ENCODE results near the gene GON7.
"Not testable (repeated sequence)": the region's sequence is repeated elsewhere in the genome, so short reads cannot be mapped to it uniquely, and the experiment has no call there.

GON7 gene, protein sequence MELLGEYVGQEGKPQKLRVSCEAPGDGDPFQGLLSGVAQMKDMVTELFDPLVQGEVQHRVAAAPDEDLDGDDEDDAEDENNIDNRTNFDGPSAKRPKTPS

GRCh38 chr14:93206793-93207467, at the start of gene GON7, which contains the start of gene UBR7:
Gene GON7 (minus strand): TSS chr14:93207065. CDS start chr14:93207037, 28 bp downstream.
Gene UBR7 (plus strand): TSS chr14:93207256. CDS start chr14:93207292, 36 bp downstream.
- DNase-seq, result peak; percentile 96

DNA sequence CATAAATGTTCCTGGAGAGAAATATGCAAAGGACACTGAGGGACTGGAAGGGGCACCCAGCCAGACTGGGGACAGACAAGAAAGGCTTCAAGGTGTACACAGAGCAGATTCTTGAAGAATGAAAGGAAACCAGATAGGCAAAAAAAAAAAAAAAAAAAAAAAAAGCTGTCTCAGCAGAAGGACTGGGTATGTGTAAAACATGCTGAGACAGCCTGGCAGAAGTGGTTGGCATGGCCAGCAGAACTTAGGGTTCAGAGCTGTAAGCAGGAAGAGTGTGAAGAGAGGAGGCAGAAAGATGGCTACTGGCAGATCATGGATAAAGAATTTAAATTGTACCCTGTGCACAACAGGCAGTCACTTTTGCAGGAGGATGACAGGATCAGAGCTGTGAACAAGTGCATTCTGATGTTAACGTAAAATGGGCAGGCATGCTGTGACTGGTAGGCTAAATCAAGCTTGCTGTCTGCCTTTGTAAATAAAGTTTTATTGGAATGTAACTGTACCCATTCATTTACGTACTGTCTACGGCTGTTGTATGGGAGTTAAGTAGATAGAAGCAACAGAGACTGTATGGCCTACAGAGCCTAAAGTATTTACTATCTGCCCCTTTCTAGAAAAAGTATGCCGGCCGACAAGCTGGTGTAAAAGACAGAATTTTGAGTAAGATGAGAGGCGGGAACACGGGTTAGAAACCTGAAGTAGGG, 42.4 kb upstream of the GON7 start:
- DNase-seq, result no peak

DNA sequence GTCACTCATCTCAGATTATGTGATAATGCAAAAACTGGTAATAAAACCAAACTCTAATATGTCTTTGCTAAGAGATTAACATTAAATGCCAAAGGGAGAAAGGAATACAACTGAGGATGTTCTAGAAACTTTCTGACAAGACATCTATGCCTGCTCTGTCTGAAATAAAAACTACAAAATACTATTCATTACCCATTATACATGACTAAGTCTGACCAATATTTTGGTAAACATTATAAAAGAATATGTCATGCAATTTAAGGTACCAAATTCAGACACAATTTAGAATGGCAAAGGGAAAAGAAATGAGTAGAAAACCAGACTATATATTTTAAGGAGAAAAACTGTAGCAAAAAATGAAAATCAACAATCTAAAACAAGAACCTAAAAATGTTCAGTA, 39.7 kb upstream of the GON7 start:
- DNase-seq, result no peak

GRCh38 chr14:93245764-93246420, 39.0 kb upstream of the GON7 start:
- DNase-seq, result no peak

GRCh38 chr14:93240678-93241000, 33.8 kb upstream of the GON7 start:
- DNase-seq, result no peak

GRCh38 chr14:93239869-93240677, 33.2 kb upstream of the GON7 start:
- DNase-seq, result no peak

DNA sequence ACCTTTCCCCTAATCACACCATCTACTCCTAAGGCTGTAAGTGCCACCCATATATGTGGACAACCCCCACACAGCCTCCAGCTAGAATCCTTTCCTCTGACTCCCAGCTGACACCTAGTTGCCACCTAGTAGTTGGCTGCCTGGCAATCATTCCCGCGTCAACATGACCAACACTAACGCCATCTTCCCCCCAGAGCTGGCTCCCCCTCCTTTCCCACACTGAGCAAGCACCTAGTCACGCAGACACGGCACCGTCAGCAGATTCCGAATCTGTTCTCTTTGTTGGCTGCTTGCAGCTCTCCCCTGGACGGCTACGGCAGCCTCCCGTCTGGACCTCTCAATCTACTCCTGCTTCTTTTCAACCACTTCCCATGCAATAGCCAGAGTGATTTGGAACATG, 27.9 kb upstream of the GON7 start:
- no peak for DNase-seq

DNA sequence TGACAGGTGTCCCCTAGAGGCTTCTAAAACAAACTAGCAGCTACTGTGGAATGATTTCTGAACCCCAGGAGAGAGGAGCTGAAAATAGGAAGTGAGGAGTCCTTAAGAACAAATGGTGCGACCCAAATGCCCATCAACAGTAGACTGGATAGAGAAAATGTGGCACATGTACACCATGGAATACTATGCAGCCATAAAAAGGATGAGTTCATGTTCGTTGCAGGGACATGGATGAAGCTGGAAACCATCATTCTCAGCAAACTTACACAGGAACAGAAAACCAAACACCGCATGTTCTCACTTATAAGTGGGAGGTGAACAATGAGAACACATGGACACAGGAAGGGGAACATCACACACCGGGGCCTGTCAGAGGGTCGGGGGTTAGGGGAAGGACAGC, 26.2 kb upstream of the GON7 start:
- DNase-seq, result not testable (repeated sequence)

- DNase-seq, result no peak
Measured at GRCh38 chr14:93232159-93232558, 25.3 kb upstream of the GON7 start.

- DNase-seq, result no peak
Measured at GRCh38 chr14:93231129-93231979, 24.5 kb upstream of the GON7 start.

- no peak for DNase-seq
Measured at GRCh38 chr14:93230539-93230938, 23.7 kb upstream of the GON7 start.

- DNase-seq, result no peak
Measured at GRCh38 chr14:93228550-93228949, 21.7 kb upstream of the GON7 start.

- no peak for DNase-seq
Measured at GRCh38 chr14:93223565-93223964, 16.7 kb upstream of the GON7 start.

DNA sequence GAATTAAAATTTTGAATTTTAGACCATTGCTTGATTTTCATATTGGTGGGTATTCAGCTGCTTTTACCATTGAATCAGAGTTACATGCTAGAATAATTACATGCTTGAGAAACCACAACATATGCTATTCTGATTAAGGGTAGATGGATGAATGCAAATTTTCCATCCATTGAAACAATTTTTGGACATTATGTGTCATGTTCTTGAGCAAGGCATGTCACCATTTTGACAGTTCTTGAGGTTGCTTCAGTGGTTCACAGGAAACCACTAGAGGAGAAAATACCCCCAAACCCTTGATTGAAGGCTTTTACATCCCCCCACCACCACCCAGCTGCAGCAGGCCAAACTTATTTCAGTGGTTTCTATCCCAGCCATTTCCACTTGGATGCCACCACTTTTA, 13.6 kb upstream of the GON7 start:
- no peak for DNase-seq

- no peak for DNase-seq
Measured at GRCh38 chr14:93219103-93219726, 12.3 kb upstream of the GON7 start.

DNA sequence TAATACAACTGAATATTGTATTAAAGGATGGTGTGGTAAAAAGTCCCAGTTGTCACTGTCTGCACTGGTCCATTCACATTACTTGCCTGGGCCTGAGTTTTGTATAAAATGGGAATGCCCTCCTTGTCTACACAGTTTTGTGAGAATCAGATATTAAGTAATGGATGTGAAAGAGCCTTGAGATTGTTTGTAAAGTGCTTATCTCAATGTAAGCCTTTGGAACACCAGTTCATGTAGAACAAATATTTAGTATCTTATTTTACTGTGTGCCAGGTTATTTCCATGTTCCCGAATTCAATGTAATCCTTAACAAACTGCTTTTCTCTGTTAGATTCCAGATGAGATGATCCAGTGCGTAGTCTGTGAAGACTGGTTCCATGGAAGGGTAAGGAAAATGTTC, 7.7 kb upstream of the GON7 start:
- no peak for DNase-seq

DNA sequence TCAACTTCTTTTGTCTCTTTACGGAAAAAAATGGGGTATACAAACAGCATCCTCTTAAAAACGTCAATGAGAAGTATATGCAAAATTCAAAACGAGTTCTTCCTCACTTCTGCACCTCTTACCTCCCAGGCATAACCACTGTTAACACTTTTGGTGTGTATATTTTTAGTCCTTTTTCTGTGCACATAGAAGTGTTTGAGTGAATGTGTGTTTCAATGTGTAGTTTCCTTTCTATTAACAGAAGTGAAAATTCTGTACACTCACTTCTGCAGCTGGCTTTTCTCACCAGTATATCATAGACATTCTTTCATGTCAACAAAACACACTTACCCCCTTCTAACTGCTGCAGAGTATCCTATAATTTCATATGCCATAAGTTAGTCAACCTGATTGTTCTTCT, 5.6 kb upstream of the GON7 start:
- no peak for DNase-seq

- DNase-seq, result no peak
Measured at GRCh38 chr14:93207468-93208308, 823 bp upstream of the GON7 start.

GRCh38 chr14:93201155-93201704, 5.6 kb downstream of the GON7 start:
- no peak for DNase-seq

DNA sequence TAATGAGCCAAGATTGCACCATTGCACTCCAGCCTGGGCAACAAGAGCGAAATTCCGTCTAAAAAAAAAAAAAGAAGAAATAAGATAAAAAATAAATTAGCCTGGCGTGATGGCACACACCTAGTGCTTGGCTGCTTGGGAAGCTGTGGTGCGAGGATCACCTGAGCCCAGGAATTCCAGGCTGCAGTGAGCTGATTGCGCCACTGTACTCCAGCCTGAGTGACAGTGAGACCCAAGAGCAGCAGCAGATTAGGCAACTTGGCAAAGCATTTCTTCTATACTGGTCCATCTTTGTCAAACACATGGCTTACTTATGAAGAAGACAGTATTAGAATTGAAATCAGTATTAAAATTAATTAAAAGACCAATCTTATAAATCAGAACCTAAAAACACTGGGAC, 6.3 kb downstream of the GON7 start:
- DNase-seq, result no peak

Measured in KG1 (cell line).